Trophoblast cell (in vitro differentiated cells and primary cell): Measurements from ENCODE around the gene TIGD1.
A peak's percentile ranks its signal among the peaks of the same experiment; 100 is the strongest.

Source experiments
- DNase-seq, 2 donors: peaks; one replicate each; pipeline ENCODE4 v3.0.0-alpha.2; 2016
- H2AFZ ChIP-seq: 2 replicates; pipeline ENCODE4 v1.6.1; 2013; ENCODE audit warnings: low read length, moderate library complexity, mild to moderate bottlenecking; ENCODE audit not compliant: insufficient read depth, poor library complexity
- H2AK5ac ChIP-seq: 2 replicates; pipeline ENCODE4 v1.6.1; 2013; ENCODE audit warnings: mild to moderate bottlenecking, low read length
- H2BK120ac ChIP-seq: 2 replicates; pipeline ENCODE4 v1.6.1; 2013; ENCODE audit warnings: low read length, mild to moderate bottlenecking, moderate library complexity; ENCODE audit not compliant: insufficient read depth, poor library complexity
- H2BK12ac ChIP-seq: 2 replicates; pipeline ENCODE4 v1.6.1; 2013; ENCODE audit warnings: mild to moderate bottlenecking, low read length, moderate library complexity
- H2BK5ac ChIP-seq: 2 replicates; pipeline ENCODE4 v1.6.1; 2013; ENCODE audit warnings: low read length, low read depth, moderate library complexity, mild to moderate bottlenecking; ENCODE audit not compliant: poor library complexity
- H3K14ac ChIP-seq: 2 replicates; pipeline ENCODE4 v1.6.1; 2013; ENCODE audit warnings: mild to moderate bottlenecking, low read length
- H3K18ac ChIP-seq: 2 replicates; pipeline ENCODE4 v1.6.1; 2013; ENCODE audit warnings: mild to moderate bottlenecking, low read length
- H3K23ac ChIP-seq: 2 replicates; pipeline ENCODE4 v1.6.1; 2013; ENCODE audit warnings: low read length
- H3K27ac ChIP-seq: 2 replicates; pipeline ENCODE4 v1.5.1; 2013; ENCODE audit warnings: low read depth, mild to moderate bottlenecking, inconsistent platforms, low read length, moderate library complexity
- H3K27me3 ChIP-seq: 2 replicates; pipeline ENCODE4 v1.6.1; 2013; ENCODE audit warnings: inconsistent platforms, mild to moderate bottlenecking, low read length, moderate library complexity; ENCODE audit not compliant: insufficient read depth
- H3K36me3 ChIP-seq, 2 experiments: 1 replicate in 1 of 2; 2 replicates in 1 of 2; pipeline ENCODE4 v1.6.1; 2013; ENCODE audit warnings: low read length in 2 of 2, mild to moderate bottlenecking in 2 of 2, moderate library complexity in 1 of 2; ENCODE audit not compliant: insufficient read depth in 2 of 2, control insufficient read depth in 1 of 2
- H3K4ac ChIP-seq: 2 replicates; pipeline ENCODE4 v1.6.1; 2013; ENCODE audit warnings: low read depth, mild to moderate bottlenecking, low read length, moderate library complexity
- H3K4me1 ChIP-seq, 2 experiments: 1 replicate in 1 of 2; 2 replicates in 1 of 2; pipeline ENCODE4 v1.6.1; 2013; ENCODE audit warnings: low read length in 2 of 2, mild to moderate bottlenecking in 2 of 2, moderate library complexity in 1 of 2; ENCODE audit not compliant: insufficient read depth in 2 of 2, control insufficient read depth in 1 of 2
- H3K4me2 ChIP-seq: 2 replicates; pipeline ENCODE4 v1.6.1; 2013; ENCODE audit warnings: inconsistent platforms, mild to moderate bottlenecking, low read length, moderate library complexity
- H3K4me3 ChIP-seq: 2 replicates; pipeline ENCODE4 v1.5.1; 2013; ENCODE audit warnings: mild to moderate bottlenecking, low read depth, low read length, inconsistent platforms
- H3K79me1 ChIP-seq: one replicate; pipeline ENCODE4 v1.6.1; 2013; ENCODE audit warnings: low read length
- H3K79me2 ChIP-seq: 2 replicates; pipeline ENCODE4 v1.6.1; 2013; ENCODE audit warnings: low read length, mild to moderate bottlenecking; ENCODE audit not compliant: control insufficient read depth, insufficient read depth, poor library complexity
- H3K9ac ChIP-seq: 2 replicates; pipeline ENCODE4 v1.6.1; 2013; ENCODE audit warnings: mild to moderate bottlenecking, low read length
- H3K9me3 ChIP-seq: 2 replicates; pipeline ENCODE4 v1.6.1; 2013; ENCODE audit warnings: low read depth, mild to moderate bottlenecking, control low read depth, inconsistent platforms, low read length; ENCODE audit not compliant: insufficient read depth
- H4K12ac ChIP-seq: 2 replicates; pipeline ENCODE4 v1.6.1; 2013; ENCODE audit warnings: low read depth, mild to moderate bottlenecking, low read length, moderate library complexity
- H4K8ac ChIP-seq: 2 replicates; pipeline ENCODE4 v1.6.1; 2013; ENCODE audit warnings: low read depth, mild to moderate bottlenecking, low read length, moderate library complexity
- H4K91ac ChIP-seq: one replicate; pipeline ENCODE4 v1.6.1; 2013; ENCODE audit warnings: low read depth, mild to moderate bottlenecking, low read length, moderate library complexity
- WGBS: extraction: QIAGEN DNeasy Blood & Tissue Kit; methylation state at CpG from one replicate; pipeline ENCODE4 v1.1.7; 2013; ENCODE audit warnings: missing lambda C conversion rate; ENCODE audit not compliant: insufficient read length, insufficient coverage; ENCODE audit errors: extremely low coverage; 5-methylcytosine and 5-hydroxymethylcytosine counted together

Gene TIGD1

GRCh38 chr2:232521098-232521497, 29.3 kb downstream of the TIGD1 start:
- peaks cover 2% of the 10 kb centered on the region for H3K9me3 ChIP-seq
- H3K9ac ChIP-seq: no peak overlapping the region
- no peak overlapping the region for H3K27ac ChIP-seq
- peaks cover 0 to 6% of the 10 kb centered on the region in 2 experiments for H3K4me1 ChIP-seq
- H3K23ac ChIP-seq: no peak overlapping the region
- H2AFZ ChIP-seq: no peak overlapping the region
- no peak overlapping the region for H3K4me2 ChIP-seq
- no peak overlapping the region for H4K91ac ChIP-seq
- no peak overlapping the region for H2BK12ac ChIP-seq
- H4K12ac ChIP-seq: no peak overlapping the region
- no peak overlapping the region for H4K8ac ChIP-seq
- no CpG with 5 or more reads among the region's 14 CpGs for WGBS
- H2AK5ac ChIP-seq: no peak overlapping the region
- no peak overlapping the region for H2BK5ac ChIP-seq
- H3K18ac ChIP-seq: no peak overlapping the region
- H3K14ac ChIP-seq: no peak overlapping the region
- H3K79me2 ChIP-seq: no peaks in the 10 kb centered on the region
- no peak overlapping the region for H2BK120ac ChIP-seq
- H3K36me3 ChIP-seq: no peaks in the 10 kb centered on the region
- DNase-seq: no peak
- H3K27me3 ChIP-seq: peaks cover 29% of the 10 kb centered on the region
- H3K4me3 ChIP-seq: no peak overlapping the region
- H3K4ac ChIP-seq: no peak overlapping the region
- H3K79me1 ChIP-seq: no peaks in the 10 kb centered on the region

- no peak overlapping the region for H3K18ac ChIP-seq
- no peak overlapping the region for H2BK12ac ChIP-seq
- no peak overlapping the region for H2BK5ac ChIP-seq
- no peak overlapping the region for H4K8ac ChIP-seq
- no peak overlapping the region for H2AK5ac ChIP-seq
- H3K4me2 ChIP-seq: no peak overlapping the region
- H3K23ac ChIP-seq: no peak overlapping the region
- H4K12ac ChIP-seq: no peak overlapping the region
- no CpG with 5 or more reads among the region's 15 CpGs for WGBS
- H3K9ac ChIP-seq: no peak overlapping the region
- H3K36me3 ChIP-seq: no peaks in the 10 kb centered on the region
- H2BK120ac ChIP-seq: no peak overlapping the region
- H3K4me3 ChIP-seq: no peak overlapping the region
- peaks cover 0 to 6% of the 10 kb centered on the region in 2 experiments for H3K4me1 ChIP-seq
- H3K27ac ChIP-seq: no peak overlapping the region
- H3K27me3 ChIP-seq: peaks cover 29% of the 10 kb centered on the region
- no peaks in the 10 kb centered on the region for H3K79me2 ChIP-seq
- H3K9me3 ChIP-seq: peaks cover 2% of the 10 kb centered on the region
- no peak overlapping the region for H3K4ac ChIP-seq
- H2AFZ ChIP-seq: no peak overlapping the region
- no peak for DNase-seq
- H3K14ac ChIP-seq: no peak overlapping the region
- no peaks in the 10 kb centered on the region for H3K79me1 ChIP-seq
- no peak overlapping the region for H4K91ac ChIP-seq
Observed at GRCh38 chr2:232520489-232520888, 29.9 kb downstream of the TIGD1 start.

- no peak within 1 kb of the TSS for H2BK12ac ChIP-seq
- no peak within 1 kb of the TSS for H3K9ac ChIP-seq
- no peak within 1 kb of the TSS for H3K14ac ChIP-seq
- H2AFZ ChIP-seq: no peak within 1 kb of the TSS
- no peak within 1 kb of the TSS for H3K27ac ChIP-seq
- no peak within 1 kb of the TSS for H2BK5ac ChIP-seq
- peaks cover 0 to 6% of the 10 kb centered on the region in 2 experiments for H3K4me1 ChIP-seq
- H3K23ac ChIP-seq: no peak within 1 kb of the TSS
- no peak within 1 kb of the TSS for H4K91ac ChIP-seq
- no peak within 1 kb of the TSS for H3K4ac ChIP-seq
- peaks cover 25% of the 10 kb centered on the region for H3K27me3 ChIP-seq
- DNase-seq: no peak
- H3K79me2 ChIP-seq: no peaks in the 10 kb centered on the region
- no peak within 1 kb of the TSS for H3K4me3 ChIP-seq
- H3K4me2 ChIP-seq: no peak within 1 kb of the TSS
- no peak within 1 kb of the TSS for H4K12ac ChIP-seq
- no peaks in the 10 kb centered on the region for H3K36me3 ChIP-seq
- no peak within 1 kb of the TSS for H3K18ac ChIP-seq
- no peak within 1 kb of the TSS for H4K8ac ChIP-seq
- H2BK120ac ChIP-seq: no peak within 1 kb of the TSS
- no peaks in the 10 kb centered on the region for H3K79me1 ChIP-seq
- no peak within 1 kb of the TSS for H2AK5ac ChIP-seq
- peaks cover 2% of the 10 kb centered on the region for H3K9me3 ChIP-seq
- whole genome bisulfite sequencing: no CpG with 5 or more reads among the region's 19 CpGs
Observed at GRCh38 chr2:232519581-232520438, 30.5 kb downstream of the TIGD1 start, which contains the start of gene PRSS56. Gene PRSS56, plus strand, starts transcription at chr2:232520388. Its CDS starts 211 bp downstream, at chr2:232520599.

- Histone ChIP-seq H3K9ac (no peak overlapping the region), H3K4me3 (no peak overlapping the region), H3K4me2 (no peak overlapping the region), H3K79me1 (no peaks in the 10 kb centered on the region), H3K9me3 (peaks cover 2% of the 10 kb centered on the region), H2AK5ac (no peak overlapping the region), H3K14ac (no peak overlapping the region), H2AFZ (no peak overlapping the region), H4K12ac (no peak overlapping the region), H3K27ac (no peak overlapping the region), H4K8ac (no peak overlapping the region), H3K18ac (no peak overlapping the region), H2BK12ac (no peak overlapping the region), H3K79me2 (no peaks in the 10 kb centered on the region), H3K27me3 (peaks cover 17% of the 10 kb centered on the region), H3K23ac (no peak overlapping the region), H3K4ac (no peak overlapping the region), H3K36me3 (no peaks in the 10 kb centered on the region), H2BK5ac (no peak overlapping the region), H2BK120ac (no peak overlapping the region), H4K91ac (no peak overlapping the region), H3K4me1 (no peaks in the 10 kb centered on the region)
- peak; percentile 10 to 60 for DNase-seq
- no CpG with 5 or more reads among the region's 6 CpGs for WGBS
Observed at GRCh38 chr2:232518844-232519243, 31.5 kb downstream of the TIGD1 start.
